SK-N-SH (cell line): ENCODE results near the gene VIPR2. TPM values are rescaled to one million over a fixed set of nuclear protein-coding genes. Genes with fewer than 3 reads are reported as not detected.

Source experiments
- CTCF ChIA-PET: fragments of 300-600, 350-600 bp; formaldehyde crosslinking; extraction: SDS; loops from one replicate; lab custom pipeline; 2021; lab: Yijun Ruan, JAX
- POLR2A ChIA-PET: fragments of 350-600 bp; sonication (Branson Sonifier 250); formaldehyde crosslinking; extraction: SDS; loops from one replicate; lab custom pipeline; 2020; ENCODE audit warnings: antibody characterized with exemption, inconsistent platforms; lab: Yijun Ruan, JAX
- DNase-seq: peaks from one replicate; pipeline ENCODE4 v3.0.0; 2012
- H2AFZ ChIP-seq: fragments of 200-600 bp; sonication (generic); 2 replicates; pipeline ENCODE4 v1.8.1; 2016; ENCODE audit warnings: antibody characterized with exemption, mild to moderate bottlenecking, low read depth
- H3F3A ChIP-seq: fragments of 200-600 bp; sonication (generic); replicated peaks from 2 replicates; pipeline ENCODE3; 2016; ENCODE audit warnings: antibody characterized with exemption, mild to moderate bottlenecking; ENCODE audit not compliant: insufficient read depth
- H3K27ac ChIP-seq, 2 experiments: fragments of 200-500 bp in 1 of 2; fragments of 200-600 bp in 1 of 2; sonication (Bioruptor generic) in 1 of 2; sonication (generic), shearing (Covaris generic) in 1 of 2; 2 replicates each; pipeline versions ENCODE4 v1.5.1 to v1.6.1; 2014 to 2016; ENCODE audit warnings: low read depth in 2 of 2, inconsistent platforms in 1 of 2, low read length in 1 of 2, mild to moderate bottlenecking in 1 of 2, mixed read lengths in 1 of 2
- H3K27me3 ChIP-seq: fragments of 200-600 bp; sonication (generic), shearing (Covaris generic); 2 replicates; pipeline ENCODE4 v1.6.1; 2016; ENCODE audit warnings: mixed run types; ENCODE audit not compliant: insufficient read depth
- H3K36me3 ChIP-seq, 2 experiments: fragments of 200-500 bp in 1 of 2; fragments of 200-600 bp in 1 of 2; sonication (Bioruptor generic) in 1 of 2; sonication (generic) in 1 of 2; replicated peaks in 1 of 2; 2 replicates each; pipeline versions ENCODE3 to v1.5.1; 2014 to 2016; ENCODE audit warnings: low read length in 1 of 2, mild to moderate bottlenecking in 1 of 2; ENCODE audit not compliant: insufficient read depth in 2 of 2, control insufficient read depth in 1 of 2
- H3K4me1 ChIP-seq, 2 experiments: fragments of 200-500 bp in 1 of 2; fragments of 200-600 bp in 1 of 2; sonication (Bioruptor generic) in 1 of 2; sonication (generic), shearing (Covaris generic) in 1 of 2; 2 replicates each; pipeline versions ENCODE4 v1.5.1 to v1.6.1; 2014 to 2016; ENCODE audit warnings: low read depth in 1 of 2, low read length in 1 of 2, mixed run types in 1 of 2; ENCODE audit not compliant: insufficient read depth in 2 of 2, control insufficient read depth in 1 of 2
- H3K4me2 ChIP-seq: fragments of 200-600 bp; sonication (generic), shearing (Covaris generic); 2 replicates; pipeline ENCODE4 v1.6.1; 2017; ENCODE audit warnings: mixed run types
- H3K4me3 ChIP-seq, 2 experiments: fragments of 200-500 bp in 1 of 2; fragments of 200-600 bp in 1 of 2; sonication (Bioruptor generic) in 1 of 2; sonication (generic), shearing (Covaris generic) in 1 of 2; 2 replicates each; pipeline versions ENCODE4 v1.5.1 to v1.8.1; 2014 to 2016; ENCODE audit warnings: low read depth in 2 of 2, inconsistent platforms in 1 of 2, low read length in 1 of 2, mild to moderate bottlenecking in 1 of 2, mixed read lengths in 1 of 2, moderate library complexity in 1 of 2
- H3K79me2 ChIP-seq: fragments of 200-600 bp; sonication (generic); 2 replicates; pipeline ENCODE4 v1.8.1; 2017; ENCODE audit warnings: mild to moderate bottlenecking; ENCODE audit not compliant: insufficient read depth
- H3K9ac ChIP-seq: fragments of 200-600 bp; sonication (generic); 2 replicates; pipeline ENCODE4 v1.6.1; 2017; ENCODE audit warnings: mixed run types
- H3K9me2 ChIP-seq: fragments of 200-600 bp; sonication (generic); 2 replicates; pipeline ENCODE4 v1.6.1; 2017; ENCODE audit warnings: mixed run types
- H3K9me3 ChIP-seq: fragments of 200-600 bp; sonication (generic); 2 replicates; pipeline ENCODE4 v1.6.1; 2017; ENCODE audit warnings: mixed run types, mild to moderate bottlenecking, moderate library complexity
- H4K20me1 ChIP-seq: fragments of 200-600 bp; sonication (generic); 2 replicates; pipeline ENCODE4 v1.6.1; 2017; ENCODE audit warnings: mild to moderate bottlenecking, mixed run types; ENCODE audit not compliant: insufficient read depth
- ELF1 ChIP-seq: IDR thresholded peaks from 2 replicates; pipeline ENCODE4 v1.4.0; 2012
- EZH2phosphoT487 ChIP-seq: fragments of 200-600 bp; sonication (generic); IDR thresholded peaks from 2 replicates; pipeline ENCODE4 v1.6.1; 2017; ENCODE audit warnings: low read depth, mixed run types, mild to moderate bottlenecking, antibody characterized with exemption, moderate library complexity, borderline replicate concordance
- GATA2 ChIP-seq: sonication (generic); formaldehyde crosslinking; IDR thresholded peaks from 2 replicates; pipeline ENCODE4 v1.5.0; 2020; ENCODE audit warnings: mild to moderate bottlenecking, missing genetic modification reagents
- IRF3 ChIP-seq: fragments of 150-350 bp; IDR thresholded peaks from 2 replicates; pipeline ENCODE4 v1.6.1; 2016; ENCODE audit warnings: mild to moderate bottlenecking, low read depth, low read length
- JUND ChIP-seq: IDR thresholded peaks from 2 replicates; pipeline ENCODE4 v1.4.0; 2012
- MEF2A ChIP-seq: IDR thresholded peaks from 2 replicates; pipeline ENCODE4 v1.4.0; 2012; ENCODE audit warnings: low read depth, borderline replicate concordance
- MXI1 ChIP-seq: IDR thresholded peaks from 2 replicates; pipeline ENCODE4 v1.6.1; 2012; ENCODE audit warnings: mild to moderate bottlenecking, low read depth, low read length, improper control_type of control experiment
- NRF1 ChIP-seq: IDR thresholded peaks from 2 replicates; pipeline ENCODE4 v1.6.1; 2012; ENCODE audit warnings: low read depth, mild to moderate bottlenecking, low read length
- POLR2AphosphoS5 ChIP-seq: IDR thresholded peaks from 2 replicates; pipeline ENCODE4 v1.6.1; 2012; ENCODE audit warnings: low read depth, low read length
- RCOR1 ChIP-seq: fragments of 150-350 bp; IDR thresholded peaks from 2 replicates; pipeline ENCODE4 v1.6.1; 2017; ENCODE audit warnings: antibody characterized with exemption, low read length
- REST ChIP-seq: IDR thresholded peaks from 2 replicates; pipeline ENCODE4 v1.6.1; 2012; ENCODE audit warnings: mild to moderate bottlenecking, low read depth, low read length, moderate library complexity
- RXRA ChIP-seq: IDR thresholded peaks from 2 replicates; pipeline ENCODE4 v1.4.0; 2012; ENCODE audit warnings: low read depth, mild to moderate bottlenecking, borderline replicate concordance
- SIN3A ChIP-seq: IDR thresholded peaks from 2 replicates; pipeline ENCODE4 v1.6.1; 2012; ENCODE audit warnings: low read depth, mild to moderate bottlenecking, low read length, moderate library complexity, borderline replicate concordance
- WGBS: methylation state at CpG from one replicate; pipeline ENCODE4 v1.1.6; 2017; ENCODE audit warnings: low lambda C conversion rate; 5-methylcytosine and 5-hydroxymethylcytosine counted together
- polyA plus RNA-seq, 3 experiments: library from polyadenylated mRNA; depleted of rRNA; stranded (reverse); fragments of >200 nt; gene quantifications; 2 replicates each; pipeline ENCODE4 v1.2.3, GENCODE V29; 2012
- TF ChIP-seq, protein P1 (sequence below): IDR thresholded peaks from 2 replicates; pipeline ENCODE4 v1.4.0; 2012; ENCODE audit warnings: low read depth, borderline replicate concordance
- TF ChIP-seq, protein P2 (sequence below): fragments of 200-600 bp; sonication (generic); IDR thresholded peaks from 2 replicates; pipeline ENCODE4 v1.6.1; 2017; ENCODE audit warnings: antibody characterized with exemption, mild to moderate bottlenecking, moderate library complexity

The VIPR2 gene
- polyA plus RNA-seq, 1 of the 3 experiments (the other 2 are of a cell fraction), result not detected

DNA sequence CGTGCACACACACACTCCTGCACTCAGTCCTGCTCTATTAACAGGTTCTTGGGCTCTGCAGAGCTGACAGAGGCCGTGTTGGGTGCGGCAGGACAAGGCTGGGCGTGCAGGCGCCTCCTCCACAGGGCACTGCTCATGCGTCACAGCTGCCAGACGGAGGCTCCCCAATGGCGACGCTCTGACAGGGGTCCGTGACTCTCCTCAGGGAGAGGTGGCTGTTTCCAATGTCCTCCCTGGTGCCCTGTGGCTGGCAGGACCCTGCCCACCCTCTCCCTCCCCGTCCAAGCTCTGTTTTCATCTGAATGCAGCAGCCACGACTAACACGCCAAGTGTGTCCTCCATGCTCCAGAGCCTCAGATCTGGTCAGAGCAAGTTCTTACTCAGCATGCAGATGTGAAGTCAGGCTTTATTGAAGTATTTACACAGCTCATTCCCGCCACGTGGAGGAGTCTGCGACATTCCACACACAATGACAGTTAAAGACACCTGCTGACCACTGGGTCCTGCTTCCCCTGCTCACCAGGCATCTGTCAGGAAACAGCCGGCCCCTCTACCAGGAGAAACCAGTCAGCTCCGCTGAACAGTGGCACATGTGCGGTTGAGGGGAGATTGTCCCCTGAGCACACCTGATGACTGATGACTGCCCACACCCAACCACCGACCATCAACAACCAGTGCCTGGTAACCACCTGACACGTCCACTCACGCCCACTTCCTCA is 116.7 kb downstream of the VIPR2 start:
- POLR2A ChIA-PET, result no interaction called here

More for the DNA sequence above, 116.7 kb downstream of the VIPR2 start:
- Histone ChIP-seq H3K4me1 (peaks cover 0 to 11% of the 10 kb centered on the region in 2 experiments; a peak in 1 of 4 replicates), H3K9me2 (no peaks in the 10 kb centered on the region), H3K27me3 (no peaks in the 10 kb centered on the region), H3K27ac (no peak overlapping the region), H3K36me3 (no peaks in the 10 kb centered on the region), H3K79me2 (no peaks in the 10 kb centered on the region), H3F3A (no peaks in the 10 kb centered on the region), H3K9ac (no peak overlapping the region), H3K9me3 (no peaks in the 10 kb centered on the region), H2AFZ (no peak overlapping the region), H4K20me1 (no peaks in the 10 kb centered on the region), H3K4me2 (no peak overlapping the region), H3K4me3 (no peak overlapping the region)
- CTCF ChIA-PET, result interaction anchor here (1.0 to 2.9 kb wide), 5 partner anchors 8 to 51 kb away, joined by 3 to 12 read pairs (median 4); no protein-coding TSS in a partner anchor
- no peak for DNase-seq
- TF ChIP-seq POLR2AphosphoS5 (no peak), ELF1 (no peak), IRF3 (no peak), RCOR1 (no peak), EZH2phosphoT487 (no peak), JUND (no peak), REST (no peak), NRF1 (no peak), RXRA (no peak), SIN3A (no peak), MEF2A (no peak), GATA2 (CRISPR knock-in tag) (no peak), MXI1 (no peak)
- TF ChIP-seq, protein P1, sequence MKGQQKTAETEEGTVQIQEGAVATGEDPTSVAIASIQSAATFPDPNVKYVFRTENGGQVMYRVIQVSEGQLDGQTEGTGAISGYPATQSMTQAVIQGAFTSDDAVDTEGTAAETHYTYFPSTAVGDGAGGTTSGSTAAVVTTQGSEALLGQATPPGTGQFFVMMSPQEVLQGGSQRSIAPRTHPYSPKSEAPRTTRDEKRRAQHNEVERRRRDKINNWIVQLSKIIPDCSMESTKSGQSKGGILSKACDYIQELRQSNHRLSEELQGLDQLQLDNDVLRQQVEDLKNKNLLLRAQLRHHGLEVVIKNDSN, result no peak
- TF ChIP-seq, protein P2, sequence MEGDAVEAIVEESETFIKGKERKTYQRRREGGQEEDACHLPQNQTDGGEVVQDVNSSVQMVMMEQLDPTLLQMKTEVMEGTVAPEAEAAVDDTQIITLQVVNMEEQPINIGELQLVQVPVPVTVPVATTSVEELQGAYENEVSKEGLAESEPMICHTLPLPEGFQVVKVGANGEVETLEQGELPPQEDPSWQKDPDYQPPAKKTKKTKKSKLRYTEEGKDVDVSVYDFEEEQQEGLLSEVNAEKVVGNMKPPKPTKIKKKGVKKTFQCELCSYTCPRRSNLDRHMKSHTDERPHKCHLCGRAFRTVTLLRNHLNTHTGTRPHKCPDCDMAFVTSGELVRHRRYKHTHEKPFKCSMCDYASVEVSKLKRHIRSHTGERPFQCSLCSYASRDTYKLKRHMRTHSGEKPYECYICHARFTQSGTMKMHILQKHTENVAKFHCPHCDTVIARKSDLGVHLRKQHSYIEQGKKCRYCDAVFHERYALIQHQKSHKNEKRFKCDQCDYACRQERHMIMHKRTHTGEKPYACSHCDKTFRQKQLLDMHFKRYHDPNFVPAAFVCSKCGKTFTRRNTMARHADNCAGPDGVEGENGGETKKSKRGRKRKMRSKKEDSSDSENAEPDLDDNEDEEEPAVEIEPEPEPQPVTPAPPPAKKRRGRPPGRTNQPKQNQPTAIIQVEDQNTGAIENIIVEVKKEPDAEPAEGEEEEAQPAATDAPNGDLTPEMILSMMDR, result no peak
- 67% methylated on average over 17 of the region's 22 CpGs for WGBS
